H9 (cell line): ENCODE data around the gene RBFOX1. TPM values are rescaled to one million over a fixed set of nuclear protein-coding genes. Genes with fewer than 3 reads are reported as not detected.

ENCODE experiments used
- DNase-seq: peaks from one replicate; pipeline ENCODE4 v3.0.0-alpha.2; 2017
- H2AFZ ChIP-seq: one replicate; pipeline ENCODE4 v1.6.1; 2013; ENCODE audit warnings: mild to moderate bottlenecking, low read length, control low read depth, moderate library complexity
- H2AK5ac ChIP-seq: 2 replicates; pipeline ENCODE4 v1.6.1; 2013; ENCODE audit warnings: low read length, control low read depth, mixed read lengths; ENCODE audit not compliant: insufficient read length
- H2BK120ac ChIP-seq: one replicate; pipeline ENCODE4 v1.6.1; 2013; ENCODE audit warnings: low read depth, mild to moderate bottlenecking, low read length, control low read depth, inconsistent platforms; ENCODE audit not compliant: poor library complexity, severe bottlenecking
- H2BK12ac ChIP-seq: 2 replicates; pipeline ENCODE4 v1.6.1; 2013; ENCODE audit warnings: low read length, control low read depth, mixed read lengths, low read depth; ENCODE audit not compliant: insufficient read length
- H2BK15ac ChIP-seq: 2 replicates; pipeline ENCODE4 v1.6.1; 2013; ENCODE audit warnings: low read depth, low read length, control low read depth
- H2BK20ac ChIP-seq: one replicate; pipeline ENCODE4 v1.6.1; 2013; ENCODE audit warnings: low read depth, mild to moderate bottlenecking, low read length, control low read depth, inconsistent platforms; ENCODE audit not compliant: poor library complexity, severe bottlenecking
- H2BK5ac ChIP-seq: 2 replicates; pipeline ENCODE4 v1.6.1; 2013; ENCODE audit warnings: low read length, control low read depth, mixed read lengths; ENCODE audit not compliant: insufficient read length
- H3K14ac ChIP-seq: 2 replicates; pipeline ENCODE4 v1.6.1; 2013; ENCODE audit warnings: low read length, control low read depth; ENCODE audit not compliant: insufficient read depth
- H3K18ac ChIP-seq: 2 replicates; pipeline ENCODE4 v1.6.1; 2013; ENCODE audit warnings: low read depth, mild to moderate bottlenecking, mixed read lengths, low read length, control low read depth; ENCODE audit not compliant: insufficient read length
- H3K23ac ChIP-seq: 2 replicates; pipeline ENCODE4 v1.6.1; 2013; ENCODE audit warnings: low read length, control low read depth, mixed read lengths, low read depth; ENCODE audit not compliant: insufficient read length
- H3K23me2 ChIP-seq: 2 replicates; pipeline ENCODE4 v1.6.1; 2013; ENCODE audit warnings: low read depth, mild to moderate bottlenecking, mixed read lengths, low read length, control low read depth; ENCODE audit not compliant: insufficient read length, poor library complexity, severe bottlenecking
- H3K27ac ChIP-seq: 2 replicates; pipeline ENCODE4 v1.5.1; 2013; ENCODE audit warnings: low read length, control low read depth, mixed read lengths, low read depth; ENCODE audit not compliant: insufficient read length
- H3K27me3 ChIP-seq: 2 replicates; pipeline ENCODE4 v1.6.1; 2013; ENCODE audit warnings: low read length, control low read depth, inconsistent platforms; ENCODE audit not compliant: insufficient read depth
- H3K4ac ChIP-seq: 2 replicates; pipeline ENCODE4 v1.6.1; 2013; ENCODE audit warnings: low read depth, mild to moderate bottlenecking, control low read depth, inconsistent platforms, low read length, moderate library complexity
- H3K4me1 ChIP-seq: 2 replicates; pipeline ENCODE4 v1.6.1; 2013; ENCODE audit warnings: low read length, control low read depth, inconsistent platforms; ENCODE audit not compliant: insufficient read depth
- H3K4me2 ChIP-seq: 2 replicates; pipeline ENCODE4 v1.6.1; 2013; ENCODE audit warnings: low read length, control low read depth, mixed read lengths; ENCODE audit not compliant: insufficient read length, insufficient read depth
- H3K56ac ChIP-seq: 2 replicates; pipeline ENCODE4 v1.6.1; 2013; ENCODE audit warnings: low read depth, mild to moderate bottlenecking, mixed read lengths, low read length, control low read depth; ENCODE audit not compliant: insufficient read length
- H3K79me1 ChIP-seq: 2 replicates; pipeline ENCODE4 v1.6.1; 2013; ENCODE audit warnings: low read depth, mild to moderate bottlenecking, moderate library complexity, low read length, control low read depth, inconsistent platforms; ENCODE audit not compliant: insufficient read depth, poor library complexity, severe bottlenecking
- H3K79me2 ChIP-seq: 2 replicates; pipeline ENCODE4 v1.6.1; 2013; ENCODE audit warnings: low read length, control low read depth, inconsistent platforms; ENCODE audit not compliant: insufficient read depth
- H3K9ac ChIP-seq: 2 replicates; pipeline ENCODE4 v1.6.1; 2013; ENCODE audit warnings: low read length, control low read depth, mixed read lengths; ENCODE audit not compliant: insufficient read length; ENCODE audit errors: extremely low read depth
- H3K9me3 ChIP-seq: one replicate; pipeline ENCODE4 v1.6.1; 2013; ENCODE audit warnings: low read depth, low read length, inconsistent platforms; ENCODE audit not compliant: control insufficient read depth
- H3T11ph ChIP-seq: one replicate; pipeline ENCODE4 v1.6.1; 2013; ENCODE audit warnings: mild to moderate bottlenecking, low read length, control low read depth, inconsistent platforms
- H4K20me1 ChIP-seq: one replicate; pipeline ENCODE4 v1.6.1; 2013; ENCODE audit not compliant: control insufficient read depth, insufficient read length, insufficient read depth
- H4K5ac ChIP-seq: 2 replicates; pipeline ENCODE4 v1.6.1; 2013; ENCODE audit warnings: low read depth, mild to moderate bottlenecking, mixed read lengths, low read length, control low read depth; ENCODE audit not compliant: insufficient read length
- H4K8ac ChIP-seq: replicated peaks from 2 replicates; pipeline ENCODE4 v1.6.1; 2013; ENCODE audit warnings: low read length, control low read depth, mixed read lengths, low read depth; ENCODE audit not compliant: insufficient read length
- H4K91ac ChIP-seq: 2 replicates; pipeline ENCODE4 v1.6.1; 2013; ENCODE audit warnings: low read depth, mild to moderate bottlenecking, moderate library complexity, mixed read lengths, low read length, control low read depth; ENCODE audit not compliant: insufficient read length
- H3K27ac Mint-ChIP-seq, 3 experiments: 2 replicates in 2 of 3; 3 replicates in 1 of 3; pipeline ENCODE4 v1.8.0; 2020 to 2021; ENCODE audit warnings: mixed read lengths in 3 of 3, mild to moderate bottlenecking in 1 of 3, moderate library complexity in 1 of 3
- H3K27me3 Mint-ChIP-seq: 2 replicates; pipeline ENCODE4 v1.8.0; 2021; ENCODE audit warnings: low read depth, mild to moderate bottlenecking, moderate library complexity, mixed read lengths
- H3K36me3 Mint-ChIP-seq, 3 experiments: 2 replicates in 2 of 3; 3 replicates in 1 of 3; pipeline ENCODE4 v1.8.0; 2020 to 2021; ENCODE audit warnings: low read depth in 3 of 3, mixed read lengths in 3 of 3; ENCODE audit not compliant: insufficient read depth in 1 of 3
- H3K4me1 Mint-ChIP-seq, 2 experiments: 2 replicates each; pipeline ENCODE4 v1.8.0; 2020; ENCODE audit warnings: mixed read lengths in 2 of 2
- H3K4me3 Mint-ChIP-seq, 2 experiments: 2 replicates in 1 of 2; 3 replicates in 1 of 2; pipeline ENCODE4 v1.8.0; 2020 to 2021; ENCODE audit warnings: mild to moderate bottlenecking in 2 of 2, mixed read lengths in 2 of 2, moderate library complexity in 1 of 2
- H3K9me3 Mint-ChIP-seq, 2 experiments: 2 replicates in 1 of 2; 3 replicates in 1 of 2; pipeline ENCODE4 v1.8.0; 2020; ENCODE audit warnings: mild to moderate bottlenecking in 2 of 2, mixed read lengths in 2 of 2, moderate library complexity in 1 of 2
- WGBS: extraction: QIAGEN DNeasy Blood & Tissue Kit; methylation state at CpG from one replicate; pipeline ENCODE4 v1.1.7; 2013; ENCODE audit warnings: missing lambda C conversion rate, low lambda C conversion rate, mixed read lengths; ENCODE audit not compliant: insufficient read length; ENCODE audit errors: extremely low coverage; 5-methylcytosine and 5-hydroxymethylcytosine counted together
- total RNA-seq: library from RNA; stranded (reverse); gene quantifications from 2 replicates; pipeline ENCODE4 v1.2.1, GENCODE V29; 2021
- TF ChIP-seq, protein P1 (sequence below): fragments of 200-600 bp; sonication (generic); conservative IDR thresholded peaks from 3 replicates; pipeline ENCODE4 v1.8.0; 2021; ENCODE audit warnings: antibody characterized with exemption, mild to moderate bottlenecking

RBFOX1 gene
- total RNA-seq, 1 experiment from 2014 or later, result 2.0 TPM

DNA sequence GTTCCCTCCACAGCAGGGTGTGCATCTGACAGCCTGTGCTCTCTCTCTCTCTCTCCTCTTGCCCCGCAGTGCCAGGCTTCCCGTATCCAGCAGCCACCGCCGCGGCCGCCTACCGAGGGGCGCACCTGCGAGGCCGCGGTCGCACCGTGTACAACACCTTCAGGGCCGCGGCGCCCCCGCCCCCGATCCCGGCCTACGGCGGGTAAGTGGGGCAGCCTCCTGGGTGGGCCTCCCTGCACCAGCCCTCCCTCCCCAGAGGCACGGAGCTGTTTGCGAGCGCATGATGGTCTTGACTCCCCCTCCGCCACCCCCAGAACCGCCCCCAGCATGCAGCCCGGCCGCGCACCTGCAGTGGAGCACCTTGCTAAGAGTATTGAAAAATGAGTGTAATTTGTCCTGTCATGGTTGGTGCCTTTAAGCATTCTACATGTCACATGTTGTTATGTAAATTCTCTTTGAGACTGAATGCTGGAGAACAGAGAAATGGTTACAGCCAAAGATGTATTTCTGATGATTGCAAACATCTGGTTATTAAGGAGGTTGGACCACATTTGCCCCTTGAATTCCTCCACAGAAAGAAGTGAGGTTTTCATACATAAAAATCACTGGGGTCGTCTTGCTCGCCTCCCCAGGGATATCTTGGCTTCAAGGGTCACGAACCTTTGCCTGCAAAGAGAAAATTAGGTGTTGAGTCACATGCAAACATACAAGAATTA, 321.3 kb downstream of the RBFOX1 start:
- H3K27me3 ChIP-seq, result no peaks in the 10 kb centered on the region
- Mint-ChIP-seq H3K4me3 (no peak overlapping the region), H3K36me3 (no peaks in the 10 kb centered on the region), H3K9me3 (no peaks in the 10 kb centered on the region), H3K4me1 (peaks cover 29 to 34% of the 10 kb centered on the region in 2 experiments), H3K27me3 (no peaks in the 10 kb centered on the region), H3K27ac (no peak overlapping the region)
- H3K9ac ChIP-seq, result no peak overlapping the region
- no peak for DNase-seq
- no peak overlapping the region for H2AK5ac ChIP-seq
- no peak overlapping the region for H2BK12ac ChIP-seq
- no peak overlapping the region for H4K8ac ChIP-seq
- H4K91ac ChIP-seq, result no peak overlapping the region
- no peak overlapping the region for H3T11ph ChIP-seq
- H3K4ac ChIP-seq, result no peak overlapping the region
- H2AFZ ChIP-seq, result no peak overlapping the region
- H3K23ac ChIP-seq, result no peak overlapping the region
- peaks cover 6% of the 10 kb centered on the region; the same call in 1 of the 2 replicates for H3K4me1 ChIP-seq
- H3K14ac ChIP-seq, result no peak overlapping the region
- H3K79me2 ChIP-seq, result no peaks in the 10 kb centered on the region
- H3K4me2 ChIP-seq, result no peak overlapping the region
- H3K18ac ChIP-seq, result no peak overlapping the region
- H3K56ac ChIP-seq, result no peak overlapping the region
- no peaks in the 10 kb centered on the region for H3K23me2 ChIP-seq
- H4K20me1 ChIP-seq, result no peaks in the 10 kb centered on the region
- no peak overlapping the region for H3K27ac ChIP-seq
- H4K5ac ChIP-seq, result no peak overlapping the region
- H3K9me3 ChIP-seq, result no peaks in the 10 kb centered on the region
- H2BK120ac ChIP-seq, result no peak overlapping the region
- no CpG with 5 or more reads among the region's 32 CpGs for WGBS
- no peaks in the 10 kb centered on the region for H3K79me1 ChIP-seq
- H2BK20ac ChIP-seq, result no peak overlapping the region
- TF ChIP-seq, protein P1, sequence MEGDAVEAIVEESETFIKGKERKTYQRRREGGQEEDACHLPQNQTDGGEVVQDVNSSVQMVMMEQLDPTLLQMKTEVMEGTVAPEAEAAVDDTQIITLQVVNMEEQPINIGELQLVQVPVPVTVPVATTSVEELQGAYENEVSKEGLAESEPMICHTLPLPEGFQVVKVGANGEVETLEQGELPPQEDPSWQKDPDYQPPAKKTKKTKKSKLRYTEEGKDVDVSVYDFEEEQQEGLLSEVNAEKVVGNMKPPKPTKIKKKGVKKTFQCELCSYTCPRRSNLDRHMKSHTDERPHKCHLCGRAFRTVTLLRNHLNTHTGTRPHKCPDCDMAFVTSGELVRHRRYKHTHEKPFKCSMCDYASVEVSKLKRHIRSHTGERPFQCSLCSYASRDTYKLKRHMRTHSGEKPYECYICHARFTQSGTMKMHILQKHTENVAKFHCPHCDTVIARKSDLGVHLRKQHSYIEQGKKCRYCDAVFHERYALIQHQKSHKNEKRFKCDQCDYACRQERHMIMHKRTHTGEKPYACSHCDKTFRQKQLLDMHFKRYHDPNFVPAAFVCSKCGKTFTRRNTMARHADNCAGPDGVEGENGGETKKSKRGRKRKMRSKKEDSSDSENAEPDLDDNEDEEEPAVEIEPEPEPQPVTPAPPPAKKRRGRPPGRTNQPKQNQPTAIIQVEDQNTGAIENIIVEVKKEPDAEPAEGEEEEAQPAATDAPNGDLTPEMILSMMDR, result no peak
- H2BK5ac ChIP-seq, result no peak overlapping the region
- no peak overlapping the region for H2BK15ac ChIP-seq
